GM19324 (cell line): ENCODE results near the gene GPLD1.
"Not testable (repeated sequence)": the region's sequence is repeated elsewhere in the genome, so short reads cannot be mapped to it uniquely, and the experiment has no call there.

Experiments used
- ATAC-seq: cut with Tn5 transposase; IDR thresholded peaks from one replicate; pipeline ENCODE4 v1.9.1; 2021; ENCODE audit warnings: mild to moderate bottlenecking, moderate library complexity; ENCODE audit not compliant: unreplicated experiment, low FRiP score

GPLD1 gene

GRCh38 chr6:24387818-24388217, 101.6 kb downstream of the GPLD1 start:
- ATAC-seq: no peak

DNA sequence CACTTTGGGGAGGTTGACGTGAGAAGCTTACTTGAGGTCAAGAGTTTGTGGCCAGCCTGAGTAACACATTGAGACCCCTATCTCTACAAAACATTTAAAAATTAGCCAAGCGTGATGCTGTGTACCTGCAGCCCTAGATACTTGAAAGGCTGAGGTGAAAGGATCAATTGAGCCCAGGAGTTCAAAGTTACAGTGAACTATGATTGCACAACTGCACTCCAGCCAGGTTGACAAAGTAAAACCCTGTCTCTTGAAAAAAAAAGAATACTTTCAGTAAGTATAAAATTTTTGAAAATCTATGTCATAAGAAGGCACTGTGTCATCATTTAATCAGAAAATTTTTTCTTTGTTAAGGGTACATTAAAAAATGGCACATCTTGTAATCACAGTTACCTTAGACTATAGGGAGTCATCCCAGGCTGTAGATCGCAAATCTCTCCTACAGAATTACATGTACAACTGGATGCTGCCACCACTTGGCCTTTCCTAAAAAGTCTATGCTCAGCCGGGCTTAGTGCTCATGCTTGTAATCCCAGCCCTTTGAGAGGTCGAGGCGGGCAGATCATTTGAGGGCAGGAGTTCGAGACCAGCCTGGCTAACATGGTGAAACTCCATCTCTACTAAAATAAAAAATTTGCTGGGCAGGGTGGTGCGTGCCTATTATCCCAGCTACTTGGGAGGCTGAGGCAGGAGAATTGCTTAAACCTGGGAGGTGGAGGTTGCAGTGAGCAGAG, 103.7 kb downstream of the GPLD1 start:
- no peak for ATAC-seq

- not testable (repeated sequence) for ATAC-seq
Measured at GRCh38 chr6:24384369-24385130, 104.8 kb downstream of the GPLD1 start.

DNA sequence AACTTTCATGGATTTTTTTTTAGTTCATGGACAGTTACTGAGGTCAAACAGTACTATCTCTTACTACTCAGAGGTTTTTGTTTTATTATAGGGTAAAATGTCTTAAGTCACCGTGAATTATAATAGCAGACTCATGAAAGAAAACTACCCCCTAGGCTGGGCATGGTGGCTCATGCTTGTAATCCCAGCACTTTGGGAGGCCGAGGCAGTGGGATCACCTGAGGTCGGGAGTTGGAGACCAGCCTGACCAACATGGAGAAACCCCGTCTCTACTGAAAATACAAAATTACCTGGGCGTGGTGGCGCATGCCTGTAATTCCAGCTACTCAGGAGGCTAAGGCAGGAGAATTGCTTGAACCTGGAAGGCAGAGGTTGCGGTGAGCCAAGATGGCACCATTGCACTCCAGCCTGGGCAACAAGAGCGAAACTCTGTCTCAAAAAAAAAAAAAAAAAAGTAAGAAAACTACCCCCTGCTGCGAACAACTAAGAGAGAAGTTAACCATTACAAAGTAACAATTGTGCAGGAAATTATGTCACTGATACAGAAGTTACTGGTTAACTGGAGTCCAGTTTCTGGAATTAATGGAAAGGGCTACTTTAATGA, 106.4 kb downstream of the GPLD1 start:
- not testable (repeated sequence) for ATAC-seq

DNA sequence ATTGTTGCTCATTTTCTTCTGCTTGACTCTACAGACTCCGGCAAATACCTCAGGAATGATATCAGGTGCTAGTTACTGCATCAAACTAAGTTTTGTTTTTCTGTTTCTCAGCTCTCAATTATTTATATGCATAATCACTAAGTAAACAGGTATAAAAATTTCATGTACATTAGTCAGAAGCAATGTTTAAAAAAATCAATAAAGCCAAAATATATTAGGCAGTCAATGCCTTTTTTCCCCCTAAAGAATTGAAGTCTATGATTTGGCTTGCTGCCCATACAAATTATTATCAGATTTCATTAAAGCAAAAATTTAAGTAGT, 107.2 kb downstream of the GPLD1 start:
- no peak for ATAC-seq

GRCh38 chr6:24381476-24382219, 107.7 kb downstream of the GPLD1 start:
- ATAC-seq: no peak

DNA sequence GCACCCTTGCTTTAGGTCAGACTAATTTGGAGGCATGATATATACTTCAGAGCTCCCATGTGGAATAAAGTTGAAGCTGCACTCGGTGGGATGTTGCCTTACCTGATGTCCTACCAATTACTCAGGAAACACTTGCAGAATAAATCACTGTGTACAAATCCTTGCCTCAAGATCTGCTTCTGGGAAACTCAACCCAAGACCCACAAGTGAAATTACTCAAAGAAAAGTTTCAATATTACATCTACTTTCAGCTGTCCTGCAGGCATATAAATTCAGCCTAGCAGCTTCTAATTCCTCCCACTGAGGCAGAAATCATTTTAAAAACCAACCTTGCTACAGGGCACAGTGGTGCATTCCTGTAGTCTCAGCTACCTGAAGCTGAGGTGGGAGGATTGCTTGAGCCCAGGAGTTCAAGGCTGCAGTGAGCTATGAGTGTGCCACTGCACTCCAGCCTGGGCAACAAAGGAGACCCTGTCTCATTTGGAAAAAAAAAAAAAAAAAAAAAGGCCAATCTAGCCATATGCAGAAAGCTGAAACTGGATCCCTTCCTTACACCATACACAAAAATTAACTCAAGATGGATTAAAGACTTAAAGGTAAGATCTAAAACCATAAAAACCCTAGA, 110.8 kb downstream of the GPLD1 start:
- no peak for ATAC-seq
